HG02884 (cell line): ENCODE data around the gene LMF1.
"Not testable (repeated sequence)": the region's sequence is repeated elsewhere in the genome, so short reads cannot be mapped to it uniquely, and the experiment has no call there.

Experiments used
- ATAC-seq: cut with Tn5 transposase; IDR thresholded peaks from one replicate; pipeline ENCODE4 v1.9.1; 2021; ENCODE audit warnings: mild to moderate bottlenecking, moderate library complexity; ENCODE audit not compliant: unreplicated experiment

The LMF1 gene

DNA sequence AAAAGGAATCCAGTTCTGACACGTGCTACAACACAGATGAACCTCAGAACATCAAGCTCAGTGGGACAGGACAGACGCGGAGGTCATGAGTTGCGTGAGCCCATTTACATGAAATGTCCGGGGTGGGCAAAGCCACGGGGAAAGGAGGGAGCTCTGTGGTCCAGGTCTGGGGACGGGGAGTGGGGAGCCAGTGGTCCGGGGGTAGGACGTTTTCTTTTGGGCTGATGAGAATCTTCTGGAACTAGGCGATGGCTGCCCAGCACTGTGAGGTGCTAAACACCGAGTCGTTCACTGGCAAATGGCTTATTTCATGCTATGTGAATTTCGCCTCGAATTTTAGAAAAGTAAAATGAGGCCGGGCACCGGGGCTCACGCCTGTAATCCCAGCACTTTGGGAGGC, 2.6 kb upstream of the LMF1 start:
- ATAC-seq = no peak

DNA sequence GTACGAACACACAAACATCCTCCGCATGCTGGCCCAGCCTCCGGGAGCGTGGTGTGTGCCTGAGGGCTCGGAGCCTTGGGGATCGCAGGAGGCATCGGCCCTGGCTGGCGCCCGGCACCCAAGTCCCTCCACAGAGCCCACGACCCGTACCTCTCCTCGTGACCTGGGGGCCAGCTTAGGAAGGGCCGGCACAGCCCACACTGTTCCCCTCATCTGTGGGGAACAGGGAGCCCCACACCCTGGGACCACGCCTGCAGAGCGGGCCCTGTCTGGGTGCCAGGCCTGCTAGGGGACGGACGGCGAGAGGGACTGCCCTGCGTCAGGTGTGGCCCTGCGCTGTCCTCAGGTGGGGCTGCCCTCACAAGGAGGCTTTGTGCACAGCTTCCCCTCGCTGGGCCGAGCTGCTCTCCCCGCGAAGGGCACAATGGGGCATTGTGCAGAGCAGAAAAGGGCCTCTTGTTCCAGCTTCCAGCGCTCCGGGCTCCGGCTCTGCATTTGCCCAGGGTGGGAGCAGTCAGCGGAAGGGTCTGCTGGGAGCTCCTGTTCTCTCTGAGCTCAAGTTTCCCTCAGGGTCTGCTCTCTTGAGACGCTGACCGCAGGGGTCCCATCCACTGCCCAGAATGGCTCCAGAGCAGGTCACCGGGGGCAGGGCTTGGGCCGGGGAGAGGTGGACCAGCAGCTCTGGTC, 1.7 kb upstream of the LMF1 start:
- ATAC-seq = no peak

DNA sequence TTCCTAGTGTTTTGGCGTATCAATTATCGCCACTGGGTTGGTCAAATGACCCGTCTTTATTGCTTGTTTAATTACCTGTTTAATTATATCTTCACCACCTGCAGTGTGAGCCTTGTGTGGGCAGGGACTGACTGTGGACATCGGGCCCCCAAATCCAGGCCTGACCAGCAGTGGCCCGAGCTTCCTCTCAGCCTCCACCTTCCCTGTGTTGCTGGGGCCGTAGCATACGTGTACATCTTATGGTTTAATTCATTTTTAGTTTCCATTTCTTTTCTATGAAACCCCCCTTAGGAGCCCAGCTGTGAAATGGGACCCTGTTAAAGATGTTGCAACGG, 1.2 kb upstream of the LMF1 start:
- ATAC-seq = no peak

DNA sequence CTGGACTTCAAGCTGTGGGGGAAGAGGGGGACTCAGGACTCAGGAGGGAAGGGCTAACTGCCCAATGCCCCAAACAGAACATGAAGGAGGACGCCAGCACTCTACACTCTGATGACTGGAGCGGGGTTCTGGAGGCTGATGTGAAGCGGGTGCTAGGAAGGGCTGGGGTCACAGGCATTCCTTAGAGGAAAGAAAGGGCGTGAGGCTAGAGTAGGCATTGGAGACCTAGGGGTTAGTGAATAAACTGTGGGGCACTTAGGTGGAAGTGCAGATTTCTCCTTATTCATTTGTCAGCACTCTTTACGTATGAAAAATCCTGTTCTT, 760 bp upstream of the LMF1 start:
- no peak for ATAC-seq

DNA sequence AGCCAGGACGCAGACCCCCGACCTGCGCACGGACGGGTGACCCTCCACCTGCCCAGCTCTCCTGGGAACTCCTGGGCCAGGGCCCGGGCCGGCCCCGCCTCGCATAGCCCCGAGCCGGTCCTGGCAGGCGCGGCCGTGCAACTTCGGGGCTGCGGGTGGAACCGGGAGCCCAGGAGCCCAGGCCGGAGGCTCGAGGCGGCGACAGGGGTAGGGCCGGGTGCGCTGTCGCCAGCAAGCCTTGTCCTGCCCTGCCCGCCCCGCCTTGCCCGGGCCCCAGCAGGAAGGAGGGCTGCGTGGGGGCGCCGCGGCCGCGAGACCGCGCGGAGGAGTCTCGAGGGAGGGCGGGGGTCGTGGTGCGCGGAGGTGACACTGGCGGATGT, 408 bp downstream of the LMF1 start:
- ATAC-seq = peak; percentile 19

DNA sequence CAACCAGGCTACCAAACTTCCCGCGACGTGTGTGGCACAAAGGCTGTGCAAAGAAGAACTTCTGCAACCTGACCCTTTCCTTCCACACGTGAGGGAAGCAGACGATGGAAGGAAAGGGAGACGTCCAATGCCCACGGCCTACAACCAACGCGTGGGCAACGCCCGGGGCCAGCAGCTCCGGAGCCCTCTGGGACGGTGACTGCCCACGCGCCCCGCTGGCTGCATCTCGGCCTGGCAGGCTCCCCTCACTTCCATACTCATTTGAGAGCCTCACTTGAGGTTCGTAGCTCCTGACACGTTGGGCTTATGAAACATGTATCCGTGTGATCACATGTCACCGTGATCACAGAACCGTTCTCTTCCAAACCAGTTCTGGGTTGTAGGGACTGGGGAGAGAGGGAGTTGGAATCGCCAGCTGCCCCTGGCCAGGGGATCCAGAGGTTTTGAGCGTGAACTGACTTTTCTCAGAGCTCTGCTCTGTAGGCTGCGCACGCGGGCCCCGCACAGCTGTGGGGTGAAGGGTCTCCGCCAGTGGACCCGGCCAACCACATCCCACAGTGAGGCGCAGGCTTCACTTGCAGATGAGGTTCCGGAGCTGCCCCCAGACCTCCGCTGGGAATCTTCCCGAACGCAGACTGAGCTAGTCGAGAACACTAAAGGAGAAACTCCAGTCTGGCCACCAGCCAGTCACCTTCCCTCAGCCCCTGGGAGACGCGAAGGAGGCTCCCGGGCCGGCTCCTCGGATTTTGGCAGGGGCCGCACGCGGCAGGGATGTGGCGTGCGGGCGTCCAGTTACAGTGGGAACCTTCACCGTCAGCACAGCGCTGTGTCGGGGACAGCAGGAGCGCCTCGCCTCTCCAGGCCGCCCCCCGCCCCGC, 1.0 kb downstream of the LMF1 start:
- ATAC-seq = peak; percentile 14

DNA sequence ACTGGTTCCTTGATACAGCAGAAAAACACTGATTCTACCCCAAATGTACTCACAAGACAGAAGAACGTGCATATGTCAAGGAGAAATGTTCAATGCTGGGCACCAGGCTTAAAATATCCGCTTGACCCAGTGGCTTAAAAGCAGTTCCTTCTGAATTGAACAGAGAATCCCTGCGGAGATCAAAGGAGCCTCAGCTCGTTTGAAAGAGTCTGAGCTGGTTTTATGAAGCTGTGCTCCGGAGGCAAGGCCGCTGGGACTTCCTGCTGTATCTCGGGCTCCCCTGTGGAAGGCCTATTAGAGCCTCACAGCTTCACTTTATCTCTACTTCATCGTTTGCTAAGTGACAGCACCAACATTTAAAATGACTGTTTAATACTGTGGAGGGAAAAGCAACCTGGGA, 2.2 kb downstream of the LMF1 start:
- no peak for ATAC-seq

DNA sequence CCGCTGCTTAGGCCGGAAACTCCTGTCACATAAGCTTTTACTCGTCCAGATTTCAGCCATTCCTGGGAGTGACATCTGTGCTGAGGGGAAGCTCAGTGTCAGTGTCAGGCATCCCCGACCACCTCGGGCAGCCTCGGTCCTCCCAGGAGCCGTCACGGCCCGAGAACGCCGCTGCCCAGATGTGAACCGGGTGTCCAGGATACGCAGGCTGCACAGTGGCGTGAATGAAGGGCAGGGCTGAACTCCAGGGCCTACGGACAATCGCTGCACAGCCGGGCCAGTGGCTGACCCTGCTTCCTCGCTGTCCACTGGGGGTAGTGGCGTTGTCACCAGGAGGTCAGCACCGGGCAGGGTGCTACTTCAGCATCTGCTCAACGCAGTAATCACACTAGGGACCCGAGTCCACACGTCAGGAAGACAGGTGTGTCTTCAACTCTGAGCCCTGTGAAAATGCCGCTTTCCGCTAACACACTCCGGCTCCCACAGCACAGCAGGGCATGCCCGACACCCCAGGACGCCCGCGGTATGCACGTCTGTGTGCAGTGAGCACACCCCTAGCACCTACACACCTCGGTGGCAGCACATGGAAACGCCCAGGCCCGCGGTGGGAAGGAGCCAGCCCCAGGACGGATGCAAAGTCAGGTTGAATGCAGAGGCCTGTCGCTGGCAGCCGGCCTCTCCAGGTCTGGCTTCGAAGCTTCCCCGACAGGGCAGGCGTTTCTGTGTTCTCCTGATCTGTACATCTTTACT, 3.1 kb downstream of the LMF1 start:
- ATAC-seq = no peak

DNA sequence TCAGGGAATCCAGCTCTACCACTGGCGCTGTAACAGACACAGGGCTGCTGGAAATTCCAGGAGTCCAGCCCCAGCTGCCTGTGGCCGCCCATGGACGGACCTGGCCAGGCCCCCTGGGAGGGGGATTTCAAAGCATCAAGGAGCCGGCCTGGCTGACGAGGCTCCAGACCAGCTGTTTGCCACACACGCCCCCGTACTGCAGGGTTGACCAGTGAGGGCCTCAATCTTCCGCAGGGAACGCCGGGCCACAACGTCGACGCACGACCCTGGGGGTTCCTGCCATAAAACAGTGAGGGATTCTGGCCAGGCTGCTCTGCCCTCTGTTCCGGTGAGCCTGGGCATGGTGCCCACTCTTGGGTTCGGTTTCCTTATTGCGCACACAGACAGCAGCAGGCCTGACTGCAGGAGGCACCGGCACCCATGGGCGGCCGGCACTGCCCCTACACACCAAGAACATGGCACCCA, 3.7 kb downstream of the LMF1 start:
- no peak for ATAC-seq

DNA sequence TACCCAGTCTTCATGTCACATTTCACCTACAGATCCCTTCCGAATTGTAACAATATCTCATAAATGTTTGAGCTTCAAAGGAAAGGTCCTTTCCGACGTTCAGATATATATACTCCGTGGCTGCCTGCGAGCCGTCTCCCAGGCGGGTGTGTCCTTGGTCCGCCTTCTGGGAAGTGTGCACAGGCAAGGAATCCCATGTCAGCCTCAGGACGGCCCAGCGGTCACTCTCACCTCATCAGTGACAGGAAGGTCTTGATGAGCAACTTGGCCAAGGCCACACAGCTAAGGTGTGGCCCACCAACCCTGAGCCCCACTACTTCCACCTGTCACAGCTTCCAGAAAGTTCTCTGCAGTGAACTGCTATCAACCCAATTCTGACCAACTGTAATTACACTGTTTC, 4.3 kb downstream of the LMF1 start:
- ATAC-seq = no peak

DNA sequence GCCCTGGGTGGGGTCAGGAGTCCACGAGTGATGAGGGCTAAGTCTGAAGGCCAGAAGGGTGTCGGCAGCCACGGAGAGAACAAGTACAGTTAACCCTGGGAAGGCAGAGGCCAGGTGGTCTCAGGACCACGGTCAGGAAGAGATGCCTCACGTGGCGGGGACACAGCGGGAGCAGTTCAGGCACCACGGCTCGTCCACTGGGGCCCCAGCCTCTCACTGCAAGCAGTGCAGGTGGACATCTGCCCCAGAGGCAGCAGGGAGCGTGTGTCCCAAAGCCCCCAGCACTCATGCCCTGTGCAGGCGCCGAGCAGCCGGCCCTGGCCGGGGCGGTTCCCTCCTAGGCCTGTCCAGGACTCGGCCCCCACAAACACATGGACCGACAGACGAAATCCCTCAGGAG, 4.7 kb downstream of the LMF1 start:
- ATAC-seq = no peak

DNA sequence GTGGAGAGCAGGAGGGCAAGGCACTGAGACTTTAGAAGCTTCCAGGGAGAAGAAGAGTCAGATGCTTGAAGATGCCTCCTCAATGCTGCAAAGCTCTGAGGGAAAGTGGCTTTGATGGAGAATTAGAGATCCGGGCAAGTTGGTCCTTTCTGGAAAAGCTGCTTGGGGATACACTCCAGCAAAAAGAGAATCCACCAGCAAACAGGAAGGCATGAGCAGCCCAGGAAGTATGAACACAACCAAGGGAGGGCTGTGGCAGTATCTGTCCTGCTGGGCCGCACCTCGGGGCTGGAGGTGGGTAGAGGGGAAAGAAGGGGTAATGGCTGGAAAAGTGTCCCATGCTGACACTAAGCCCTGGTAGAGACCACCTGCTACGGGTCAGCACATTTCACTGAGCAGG, 5.3 kb downstream of the LMF1 start:
- no peak for ATAC-seq

DNA sequence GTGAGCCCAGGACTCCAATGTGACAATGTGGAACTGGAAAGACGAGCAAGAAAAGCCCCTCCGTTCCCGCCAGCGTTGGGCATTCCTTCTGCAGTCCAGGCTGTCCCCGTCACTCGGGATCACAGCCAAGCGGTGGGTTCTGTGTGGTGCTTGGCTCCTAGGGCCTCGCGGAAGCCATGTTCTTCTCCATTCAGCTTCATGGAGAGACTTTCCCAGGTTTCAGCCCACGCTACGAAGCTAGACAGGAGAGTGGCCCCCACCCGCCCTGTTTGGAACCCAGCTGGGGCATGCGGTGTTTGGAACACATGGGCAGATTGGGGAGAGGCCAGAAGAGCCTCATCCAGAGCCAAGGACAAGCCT, 5.8 kb downstream of the LMF1 start:
- no peak for ATAC-seq

DNA sequence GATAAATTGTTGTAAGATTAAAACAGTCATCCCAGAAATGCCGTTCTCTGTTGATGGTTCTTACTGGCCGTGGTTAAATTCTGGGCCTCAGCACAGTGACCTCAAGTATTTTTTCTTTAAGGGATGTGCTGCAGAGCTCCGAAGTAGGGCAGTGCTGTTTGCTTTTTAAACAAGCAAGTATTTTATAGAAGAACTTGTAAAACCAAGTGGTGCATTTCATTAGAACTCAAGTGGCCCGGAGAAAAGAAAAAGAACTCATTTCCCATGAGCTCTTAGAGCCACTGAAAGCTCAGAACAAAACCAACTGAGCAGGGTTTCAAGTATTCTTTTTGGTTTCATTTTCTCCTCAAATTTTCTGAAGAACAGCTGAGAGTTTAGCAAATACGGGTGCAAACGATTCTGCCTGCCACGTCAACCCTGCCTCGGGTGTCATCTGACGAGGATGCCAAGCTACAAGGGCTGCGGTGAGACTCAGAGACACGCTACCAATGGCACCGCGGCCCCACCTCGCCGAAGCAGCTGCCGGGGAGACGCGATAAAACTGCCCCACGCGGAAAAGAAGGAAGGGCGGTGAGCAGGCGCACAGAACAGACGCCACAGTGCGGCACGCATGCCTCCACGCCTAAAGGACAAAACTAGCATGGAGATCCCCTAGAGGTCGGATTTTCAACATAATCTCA, 6.3 kb downstream of the LMF1 start:
- ATAC-seq = no peak

DNA sequence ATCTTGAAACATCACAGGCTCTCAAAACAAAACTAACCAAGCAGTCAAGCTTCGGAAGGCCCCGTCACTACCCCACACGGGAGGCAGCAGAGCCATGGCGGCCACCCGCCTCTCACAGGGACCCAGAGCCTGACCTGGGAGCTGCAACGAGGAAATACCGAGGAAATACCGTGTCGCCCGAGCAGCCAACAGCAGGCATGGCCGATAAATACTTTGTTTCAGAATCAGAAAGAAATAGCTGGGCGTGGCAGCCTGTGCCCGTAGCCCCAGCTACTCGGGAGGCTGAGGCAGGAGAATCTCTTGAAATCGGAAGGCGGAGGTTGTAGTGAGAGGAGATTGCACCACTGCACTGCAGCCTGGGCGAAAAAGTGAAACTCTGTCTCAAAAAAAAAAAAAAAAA, 6.9 kb downstream of the LMF1 start:
- ATAC-seq = no peak

DNA sequence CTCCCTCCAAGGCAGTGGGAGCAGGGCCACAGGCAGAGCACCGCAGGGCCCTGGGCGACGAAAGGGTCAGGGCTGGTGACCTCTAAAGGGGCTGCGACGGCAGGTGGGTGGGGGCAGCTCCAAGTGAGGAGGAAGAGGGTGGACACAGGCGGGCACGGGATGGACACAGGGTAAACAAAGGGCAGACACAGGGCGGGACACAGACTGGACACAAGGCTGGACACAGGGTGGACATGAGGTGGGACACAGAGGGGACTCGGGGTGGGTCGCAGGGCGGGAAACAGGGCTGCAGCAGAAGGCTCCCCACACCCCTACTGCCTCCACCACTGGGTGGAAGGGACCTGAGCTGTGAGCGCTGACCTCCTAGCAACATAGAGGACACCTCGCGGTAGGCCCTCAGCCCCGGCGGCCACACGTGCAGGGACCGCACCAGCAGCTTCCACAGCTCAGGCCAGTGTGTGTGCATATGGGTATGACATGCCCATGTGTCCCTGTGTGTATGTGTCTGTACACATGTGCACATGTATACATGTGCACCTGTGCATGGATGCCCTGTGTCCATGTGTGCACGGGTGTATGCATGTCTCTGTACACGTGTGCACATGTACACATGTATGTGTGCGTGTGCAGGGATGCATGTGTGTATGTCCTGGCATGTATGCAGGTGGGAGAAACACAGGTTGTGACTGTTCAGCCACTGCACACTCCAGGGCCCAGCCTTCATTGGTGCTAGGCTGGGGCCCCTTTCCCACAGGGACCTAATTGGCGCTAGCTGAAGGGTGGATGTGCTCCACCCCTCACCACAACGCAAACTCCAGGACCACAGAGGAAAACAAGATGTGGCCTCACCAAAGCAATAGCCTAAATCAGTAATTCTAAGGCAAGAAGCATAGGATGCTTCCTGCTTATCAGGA, 7.6 kb downstream of the LMF1 start:
- ATAC-seq = no peak

DNA sequence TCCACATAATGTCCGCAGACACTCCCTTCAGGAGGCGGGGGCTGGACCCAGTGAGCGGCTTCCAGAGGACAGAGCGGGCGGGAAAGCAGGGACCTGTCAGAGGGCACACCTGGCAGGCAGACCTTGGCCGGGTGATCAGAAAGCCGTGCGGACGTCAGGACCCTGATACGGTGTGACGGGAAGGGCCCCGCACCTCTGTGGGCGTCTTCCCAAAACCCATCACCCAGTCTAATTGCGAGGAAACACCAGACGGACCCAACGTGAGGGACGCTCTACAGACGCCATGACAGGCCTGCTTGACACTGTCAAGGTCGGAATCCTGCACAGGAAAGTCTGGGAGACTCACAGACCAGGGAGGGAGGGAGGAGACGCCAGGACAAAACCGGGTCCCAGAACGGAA, 8.4 kb downstream of the LMF1 start:
- no peak for ATAC-seq

DNA sequence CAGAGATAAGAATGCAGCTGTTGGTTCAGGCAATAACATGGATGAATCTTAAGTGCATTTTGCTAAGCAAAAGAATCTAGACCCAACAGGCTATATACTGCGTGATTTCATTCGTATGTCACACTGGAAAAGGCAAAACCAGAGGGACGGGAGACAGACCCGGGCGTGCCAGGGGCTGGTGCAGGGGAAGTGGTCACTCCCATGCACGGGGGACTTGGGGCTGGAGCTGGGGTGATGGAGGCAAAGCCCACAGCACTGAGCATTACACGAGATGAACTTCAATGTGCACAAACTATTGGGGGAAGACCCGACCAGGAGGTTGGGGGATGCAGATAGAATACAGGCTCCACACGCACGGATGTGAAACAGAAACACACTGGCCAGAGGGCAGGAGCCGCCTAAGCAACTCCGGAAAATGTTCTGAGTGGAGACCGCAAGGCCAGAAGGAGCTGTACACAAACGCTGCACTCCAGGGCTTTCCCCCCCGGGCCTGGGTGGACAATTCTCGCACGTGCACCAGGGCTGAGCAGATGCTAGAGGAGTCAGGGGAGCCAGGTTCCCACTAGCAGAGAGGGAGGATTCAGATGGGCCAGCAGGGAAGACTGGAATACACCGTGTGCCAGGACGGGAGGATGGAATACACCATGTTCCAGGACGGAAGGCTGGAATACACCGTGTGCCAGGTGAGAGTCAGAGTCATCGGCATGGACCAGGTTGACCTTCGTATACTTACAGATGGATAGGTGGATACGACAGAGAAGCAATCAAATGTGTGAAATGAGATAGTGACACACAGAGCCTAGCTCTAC, 11.3 kb downstream of the LMF1 start:
- ATAC-seq = no peak

DNA sequence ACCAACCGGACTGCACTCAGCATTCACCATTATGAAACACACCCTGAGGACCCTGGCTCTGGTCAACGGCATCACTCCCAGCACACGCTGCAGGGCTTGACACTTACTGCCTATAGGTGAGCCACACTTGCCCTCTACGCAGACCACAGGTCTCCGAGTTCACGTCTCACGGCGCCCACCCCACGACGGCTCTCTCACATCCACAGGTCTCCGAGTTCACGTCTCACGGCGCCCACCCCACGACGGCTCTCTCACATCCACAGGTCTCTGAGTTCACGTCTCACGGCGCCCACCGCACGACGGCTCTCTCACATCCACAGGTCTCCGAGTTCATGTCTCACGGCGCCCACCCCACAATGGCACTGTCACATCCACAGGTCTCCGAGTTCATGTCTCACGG, 15.0 kb downstream of the LMF1 start:
- not testable (repeated sequence) for ATAC-seq

DNA sequence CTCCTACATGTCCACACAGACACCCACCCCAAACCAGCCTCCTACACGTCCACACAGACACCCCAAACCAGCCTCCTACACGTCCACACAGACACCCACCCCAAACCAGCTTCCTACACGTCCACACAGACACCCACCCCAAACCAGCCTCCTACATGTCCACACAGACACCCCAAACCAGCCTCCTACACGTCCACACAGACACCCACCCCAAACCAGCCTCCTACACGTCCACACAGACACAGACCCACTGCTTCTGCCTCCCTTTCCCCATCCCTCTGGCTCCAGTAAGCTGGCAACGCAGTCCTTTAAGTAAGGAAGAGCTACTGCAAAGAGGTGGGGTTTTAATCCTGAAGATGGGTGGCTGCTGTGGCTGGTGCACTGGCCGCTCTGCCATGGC, 17.0 kb downstream of the LMF1 start:
- not testable (repeated sequence) for ATAC-seq
